Thoracic aorta (tissue), 2 donors: ENCODE data around the gene BACH2. TPM values are rescaled to one million over a fixed set of nuclear protein-coding genes. Genes with fewer than 3 reads are reported as not detected.

Experiments used
- ATAC-seq: fragments of 150-250 bp; one replicate; pipeline ENCODE4 v1.8.0; 2017; ENCODE audit warnings: low read depth; ENCODE audit not compliant: insufficient number of reproducible peaks, low FRiP score
- DNase-seq: peaks from one replicate; pipeline ENCODE4 v3.0.0-alpha.2; 2020; ENCODE audit warnings: low spot score
- H3K27ac ChIP-seq, 2 donors: fragments of 200-600 bp; sonication (generic); 1 replicate in 1 of 2; 2 replicates in 1 of 2; pipeline ENCODE4 v1.5.1; 2016; ENCODE audit warnings: mild to moderate bottlenecking in 2 of 2, moderate library complexity in 2 of 2
- H3K27me3 ChIP-seq: fragments of 200-600 bp; sonication (generic); replicated peaks from 2 replicates; pipeline ENCODE4 v1.6.0; 2016; ENCODE audit warnings: mild to moderate bottlenecking; ENCODE audit not compliant: insufficient read depth
- H3K36me3 ChIP-seq: fragments of 200-600 bp; sonication (generic); one replicate; pipeline ENCODE4 v1.5.1; 2016
- H3K4me1 ChIP-seq, 2 donors: fragments of 200-600 bp; sonication (generic); 1 replicate in 1 of 2; 2 replicates in 1 of 2; pipeline versions ENCODE4 v1.5.1 to v1.6.0; 2016; ENCODE audit warnings: low read depth in 2 of 2, mild to moderate bottlenecking in 1 of 2; ENCODE audit not compliant: control insufficient read depth in 1 of 2
- H3K4me3 ChIP-seq: fragments of 200-600 bp; sonication (generic); 2 replicates; pipeline ENCODE4 v1.5.1; 2016; ENCODE audit warnings: mild to moderate bottlenecking
- H3K9me3 ChIP-seq: fragments of 200-600 bp; sonication (generic); 2 replicates; pipeline ENCODE4 v1.5.1; 2016
- total RNA-seq, 2 donors: library from RNA; depleted of rRNA; stranded (reverse); fragments of >200 nt; gene quantifications; one replicate each; pipeline versions ENCODE4 v1.1.0 to v1.2.3, GENCODE V29; 2016
- TF ChIP-seq, protein P1 (sequence below): fragments of 200-600 bp; sonication (generic); IDR thresholded peaks from one replicate; pipeline ENCODE4 v1.5.1; 2019; ENCODE audit warnings: antibody characterized with exemption

BACH2 gene
- total RNA-seq, 2 donors from 2014 or later: 6.1 to 17.8 TPM

DNA sequence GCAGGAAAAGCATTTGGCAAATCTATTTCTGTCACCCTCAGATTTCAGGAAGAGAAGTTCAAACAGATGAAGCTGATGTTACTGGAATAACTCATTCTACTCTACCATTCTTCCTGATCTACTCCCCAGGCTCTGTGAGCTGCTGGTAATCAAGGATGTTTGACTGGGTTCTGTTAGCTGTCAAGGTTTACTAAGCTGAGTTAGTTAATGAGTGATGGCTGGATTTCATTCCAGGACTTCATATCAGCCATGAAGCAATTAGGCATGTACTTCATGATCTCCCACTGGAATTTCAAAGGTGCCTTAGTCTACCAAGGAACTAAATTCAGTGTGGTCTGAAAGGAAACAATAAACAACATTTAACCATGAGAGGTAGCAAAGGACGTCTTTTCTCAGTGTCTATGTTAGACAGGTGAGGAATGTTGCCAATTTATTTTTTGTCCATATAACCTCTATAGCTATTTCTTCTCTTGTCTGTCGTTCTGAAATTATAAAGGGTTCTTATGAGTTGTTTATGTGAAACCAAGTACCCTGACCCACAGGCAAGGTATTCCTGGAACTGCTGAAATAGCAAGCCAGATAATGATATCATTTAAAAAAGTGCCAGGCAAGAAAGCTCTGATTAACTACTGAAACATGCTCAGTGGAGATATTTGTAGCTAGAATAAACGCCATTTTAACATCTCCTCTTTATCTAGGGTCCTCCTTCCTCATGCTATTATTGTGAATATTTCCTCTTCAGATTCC, 112.9 kb downstream of the BACH2 start:
- ATAC-seq (no peak), DNase-seq (no peak)
- Histone ChIP-seq H3K27ac (peak overlapping the region in 1 of 2 donors; percentile 1), H3K4me3 (no peak overlapping the region), H3K9me3 (no peaks in the 10 kb centered on the region), H3K36me3 (no peaks in the 10 kb centered on the region), H3K4me1 (peaks cover 1 to 27% of the 10 kb centered on the region in 2 donors), H3K27me3 (no peaks in the 10 kb centered on the region)
- TF ChIP-seq, protein P1, sequence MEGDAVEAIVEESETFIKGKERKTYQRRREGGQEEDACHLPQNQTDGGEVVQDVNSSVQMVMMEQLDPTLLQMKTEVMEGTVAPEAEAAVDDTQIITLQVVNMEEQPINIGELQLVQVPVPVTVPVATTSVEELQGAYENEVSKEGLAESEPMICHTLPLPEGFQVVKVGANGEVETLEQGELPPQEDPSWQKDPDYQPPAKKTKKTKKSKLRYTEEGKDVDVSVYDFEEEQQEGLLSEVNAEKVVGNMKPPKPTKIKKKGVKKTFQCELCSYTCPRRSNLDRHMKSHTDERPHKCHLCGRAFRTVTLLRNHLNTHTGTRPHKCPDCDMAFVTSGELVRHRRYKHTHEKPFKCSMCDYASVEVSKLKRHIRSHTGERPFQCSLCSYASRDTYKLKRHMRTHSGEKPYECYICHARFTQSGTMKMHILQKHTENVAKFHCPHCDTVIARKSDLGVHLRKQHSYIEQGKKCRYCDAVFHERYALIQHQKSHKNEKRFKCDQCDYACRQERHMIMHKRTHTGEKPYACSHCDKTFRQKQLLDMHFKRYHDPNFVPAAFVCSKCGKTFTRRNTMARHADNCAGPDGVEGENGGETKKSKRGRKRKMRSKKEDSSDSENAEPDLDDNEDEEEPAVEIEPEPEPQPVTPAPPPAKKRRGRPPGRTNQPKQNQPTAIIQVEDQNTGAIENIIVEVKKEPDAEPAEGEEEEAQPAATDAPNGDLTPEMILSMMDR: no peak

DNA sequence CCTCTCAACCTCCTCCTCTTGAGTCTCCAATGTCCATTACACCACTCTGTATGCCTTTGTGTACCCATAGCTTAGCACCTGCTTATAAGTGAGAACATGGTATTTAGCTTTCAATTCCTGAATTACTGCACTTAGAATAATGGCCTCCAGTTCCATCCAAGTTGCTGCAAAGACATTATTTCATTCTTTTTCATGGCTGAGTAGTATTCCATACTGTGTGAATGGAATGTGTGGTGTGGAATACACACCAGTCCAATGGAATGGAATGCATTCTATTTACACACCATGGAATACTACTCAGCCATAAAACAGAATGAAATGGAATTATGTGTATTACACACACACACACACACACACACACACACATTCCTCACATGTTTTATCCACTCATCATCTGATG, 116.1 kb downstream of the BACH2 start:
- ATAC-seq: no peak
- H3K9me3 ChIP-seq: no peaks in the 10 kb centered on the region
- no peak overlapping the region for H3K4me3 ChIP-seq
- no peak overlapping the region for H3K27ac ChIP-seq
- no peak for DNase-seq
- H3K27me3 ChIP-seq: no peaks in the 10 kb centered on the region
- TF ChIP-seq, protein P1: no peak
- no peaks in the 10 kb centered on the region for H3K36me3 ChIP-seq
- peaks cover 5 to 56% of the 10 kb centered on the region in 2 donors for H3K4me1 ChIP-seq

DNA sequence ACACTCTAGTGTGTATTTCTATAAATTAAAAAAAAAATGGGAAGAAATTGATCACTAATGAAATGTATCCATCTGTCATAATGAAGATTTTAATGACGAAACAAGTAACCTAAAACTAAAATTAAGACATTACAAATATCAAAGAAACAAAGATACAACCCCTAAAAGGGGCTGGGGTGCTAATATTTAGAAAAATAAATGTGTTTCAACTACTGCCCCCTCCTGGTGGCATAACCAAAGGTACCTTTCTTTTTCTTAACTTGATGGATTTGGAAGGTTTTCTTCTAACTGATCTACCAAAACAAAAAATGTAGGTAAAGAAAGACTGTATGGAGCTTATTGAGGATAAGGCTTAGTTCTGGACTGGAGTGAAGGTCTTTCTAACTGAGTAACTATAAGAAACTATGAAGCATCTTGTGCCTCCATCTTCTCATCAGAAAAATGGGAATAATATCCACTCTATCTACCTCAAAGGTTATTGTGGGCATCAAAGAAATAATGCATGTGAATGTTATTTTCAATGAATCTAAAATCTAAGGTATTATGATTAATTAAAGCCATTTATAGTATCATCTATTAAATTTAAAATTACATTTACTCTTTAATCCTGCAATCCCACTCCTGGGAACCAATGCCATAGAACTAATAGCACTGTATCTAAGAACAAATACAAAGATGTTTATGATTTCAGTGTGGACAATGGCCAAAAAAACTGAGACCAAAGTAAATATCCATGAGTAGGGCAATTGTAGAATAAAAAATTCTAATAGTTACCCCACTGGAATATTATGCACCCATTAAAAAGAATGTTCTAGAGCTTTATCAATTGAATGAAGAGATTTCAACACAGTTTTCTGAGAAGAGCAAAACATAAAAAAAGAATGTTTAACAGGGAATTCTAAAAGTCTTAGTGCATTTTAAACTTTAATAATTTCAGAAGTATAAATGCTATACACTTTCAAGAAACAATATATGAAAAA, 117.2 kb downstream of the BACH2 start:
- no peaks in the 10 kb centered on the region for H3K27me3 ChIP-seq
- DNase-seq (no peak), ATAC-seq (no peak)
- no peak overlapping the region for H3K4me3 ChIP-seq
- H3K4me1 ChIP-seq: peaks cover 5 to 51% of the 10 kb centered on the region in 2 donors
- no peak overlapping the region for H3K27ac ChIP-seq
- TF ChIP-seq, protein P1: peak; percentile 35
- no peaks in the 10 kb centered on the region for H3K36me3 ChIP-seq
- no peaks in the 10 kb centered on the region for H3K9me3 ChIP-seq

DNA sequence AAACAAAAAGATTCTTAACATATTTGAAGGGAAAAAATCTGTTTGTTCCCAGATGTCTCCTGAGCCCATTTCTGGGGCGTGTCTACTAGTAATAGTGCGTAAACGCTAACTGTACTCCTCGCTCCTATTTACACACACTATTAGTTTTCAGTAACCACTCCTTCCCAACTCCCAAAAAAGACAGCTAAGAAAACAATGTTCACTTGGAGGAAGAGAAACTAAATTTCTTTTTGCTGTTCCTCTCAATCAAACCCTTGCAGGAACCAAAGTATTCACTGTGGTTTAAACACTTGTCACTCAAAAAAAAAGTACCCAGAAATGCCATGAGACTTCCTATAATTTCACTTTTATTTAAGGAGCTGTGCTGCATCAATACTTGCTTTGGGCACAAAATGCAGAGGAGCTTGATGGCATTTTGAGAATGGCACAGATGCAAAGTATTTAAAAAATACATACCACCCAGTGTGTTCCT, 118.2 kb downstream of the BACH2 start:
- DNase-seq: no peak
- Histone ChIP-seq H3K27ac (peak overlapping the region; percentile 61 to 76), H3K4me1 (peaks cover 5 to 40% of the 10 kb centered on the region in 2 donors), H3K27me3 (no peaks in the 10 kb centered on the region), H3K9me3 (no peaks in the 10 kb centered on the region), H3K36me3 (no peaks in the 10 kb centered on the region), H3K4me3 (peak overlapping the region; percentile 51)
- no peak for ATAC-seq
- TF ChIP-seq, protein P1: no peak
